ENCODE results near the gene NTM.

DNA sequence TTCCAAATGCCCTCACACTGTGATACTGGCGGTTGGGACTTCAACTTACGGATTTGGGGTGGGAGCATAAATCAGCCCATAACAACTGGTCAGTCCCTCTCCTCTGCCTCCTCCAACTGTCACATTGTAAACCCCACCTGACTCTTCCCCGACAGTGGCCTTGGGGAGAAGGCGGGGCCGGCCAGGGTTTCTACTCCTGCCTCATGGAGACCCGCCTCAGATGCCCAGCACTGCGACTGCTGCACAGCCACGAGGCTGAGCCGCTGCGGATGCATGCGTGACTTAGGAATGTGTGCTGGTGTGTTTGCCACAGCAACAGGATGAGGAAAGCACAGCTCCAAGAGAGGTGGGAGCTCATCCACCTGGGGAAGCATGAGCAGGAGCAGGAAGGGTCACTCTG, 914.2 kb downstream of the NTM start:
- TF ChIP-seq, protein P1, sequence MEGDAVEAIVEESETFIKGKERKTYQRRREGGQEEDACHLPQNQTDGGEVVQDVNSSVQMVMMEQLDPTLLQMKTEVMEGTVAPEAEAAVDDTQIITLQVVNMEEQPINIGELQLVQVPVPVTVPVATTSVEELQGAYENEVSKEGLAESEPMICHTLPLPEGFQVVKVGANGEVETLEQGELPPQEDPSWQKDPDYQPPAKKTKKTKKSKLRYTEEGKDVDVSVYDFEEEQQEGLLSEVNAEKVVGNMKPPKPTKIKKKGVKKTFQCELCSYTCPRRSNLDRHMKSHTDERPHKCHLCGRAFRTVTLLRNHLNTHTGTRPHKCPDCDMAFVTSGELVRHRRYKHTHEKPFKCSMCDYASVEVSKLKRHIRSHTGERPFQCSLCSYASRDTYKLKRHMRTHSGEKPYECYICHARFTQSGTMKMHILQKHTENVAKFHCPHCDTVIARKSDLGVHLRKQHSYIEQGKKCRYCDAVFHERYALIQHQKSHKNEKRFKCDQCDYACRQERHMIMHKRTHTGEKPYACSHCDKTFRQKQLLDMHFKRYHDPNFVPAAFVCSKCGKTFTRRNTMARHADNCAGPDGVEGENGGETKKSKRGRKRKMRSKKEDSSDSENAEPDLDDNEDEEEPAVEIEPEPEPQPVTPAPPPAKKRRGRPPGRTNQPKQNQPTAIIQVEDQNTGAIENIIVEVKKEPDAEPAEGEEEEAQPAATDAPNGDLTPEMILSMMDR (conservative IDR thresholded peaks at IDR 0.05 in 1 of 2, IDR thresholded peaks at IDR 0.05 in 1 of 2; ENCODE audit: low read depth in 1 of 2, low read length in 2 of 2): no peak
- TF ChIP-seq EZH2 (IDR thresholded peaks at IDR 0.05; ENCODE audit: low read length, missing control alignments): no peak
